IPS-NIHi7 (cell line): ENCODE measurements around the gene ISM2.

Experiments
- DNase-seq: peaks from one replicate; pipeline ENCODE4 v3.0.0; 2012; ENCODE audit warnings: mixed read lengths; ENCODE audit errors: extremely low spot score

ISM2 gene

GRCh38 chr14:77469067-77469505 is 29.5 kb downstream of the ISM2 start:
- DNase-seq: no peak

- no peak for DNase-seq
These were observed 30.8 kb downstream of the ISM2 start for GRCh38 chr14:77467801-77468200.

GRCh38 chr14:77459072-77459723 is 39.4 kb downstream of the ISM2 start:
- DNase-seq: peak; percentile 65

- no peak for DNase-seq
These were observed 40.2 kb downstream of the ISM2 start for GRCh38 chr14:77458249-77458950.

GRCh38 chr14:77457522-77458248 is 40.9 kb downstream of the ISM2 start, which contains the start of the genes AHSA1 and VIPAS39:
AHSA1 (plus strand) TSS chr14:77458093; CDS start chr14:77458190, 97 bp downstream.
VIPAS39 (minus strand) TSS chr14:77457601; CDS start chr14:77454102, 3,499 bp downstream.
- peak; percentile 95 for DNase-seq

GRCh38 chr14:77457115-77457521 is 41.5 kb downstream of the ISM2 start:
- peak; percentile 41 for DNase-seq

- DNase-seq: no peak
These were observed 42.5 kb downstream of the ISM2 start for GRCh38 chr14:77455966-77456640.

- DNase-seq: no peak
These were observed 56.4 kb downstream of the ISM2 start for GRCh38 chr14:77442196-77442595.

- DNase-seq: no peak
These were observed 58.8 kb downstream of the ISM2 start for GRCh38 chr14:77439861-77440260.

- DNase-seq: no peak
These were observed 60.0 kb downstream of the ISM2 start for GRCh38 chr14:77438596-77438995.

- no peak for DNase-seq
These were observed 62.6 kb downstream of the ISM2 start for GRCh38 chr14:77436042-77436441.

- no peak for DNase-seq
These were observed 72.2 kb downstream of the ISM2 start for GRCh38 chr14:77426396-77426795.

- peak; percentile 25 for DNase-seq
These were observed 73.8 kb downstream of the ISM2 start for GRCh38 chr14:77424862-77425261.
